Measurements from ENCODE around the gene ATG16L1. TPM values are rescaled to one million over a fixed set of nuclear protein-coding genes. Genes with fewer than 3 reads are reported as not detected.
A peak's percentile ranks its signal among the peaks of the same experiment; 100 is the strongest.

Gene ATG16L1
- polyA plus RNA-seq, 3 donors: 3.3 to 22.9 (median 4.3) TPM

DNA sequence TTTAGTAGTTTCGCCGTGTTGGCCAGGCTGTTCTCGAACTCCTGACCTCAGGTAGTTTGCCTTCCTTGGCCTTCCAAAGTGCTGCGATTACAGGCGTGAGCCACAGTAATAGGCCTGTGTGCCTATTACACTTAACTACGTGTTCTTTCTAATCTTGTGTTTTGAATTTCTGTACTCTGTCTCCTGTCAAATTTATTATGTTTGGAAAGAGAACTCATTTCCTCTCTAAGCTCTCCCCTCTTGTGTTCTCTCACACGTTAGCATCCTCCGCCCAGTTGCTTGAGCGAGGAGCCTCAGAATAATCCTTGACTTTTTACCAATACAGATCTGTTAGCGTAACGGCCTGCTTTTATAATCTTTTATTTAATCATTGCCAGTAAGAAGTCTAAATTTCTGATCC lies 3.7 kb downstream of the ATG16L1 start:
- peaks cover 57% of the 10 kb centered on the region for H4K20me1 ChIP-seq (ENCODE audit: insufficient read depth, low read length)
- no peak overlapping the region for H3K9ac ChIP-seq (ENCODE audit: insufficient read depth, low read length, poor library complexity, severe bottlenecking)
- Mint-ChIP-seq H3K4me3 (no peak overlapping the region), H3K4me1 (peaks cover 25% of the 10 kb centered on the region), H3K27ac (peak overlapping the region in 2 of 7 donors; percentile 31 to 41), H3K27me3 (ENCODE audit: low read depth in 3 of 3) (no peaks in the 10 kb centered on the region), H3K9me3 (no peaks in the 10 kb centered on the region), H3K36me3 (peaks cover 38 to 49% of the 10 kb centered on the region in 2 donors)
- intact Hi-C loops (cut with micrococcal nuclease): loop anchor here (10.0 kb wide), 2 partner anchors 400 to 420 kb away; no protein-coding TSS in a partner anchor
- H3K27me3 ChIP-seq (ENCODE audit: control insufficient read depth in 2 of 2, insufficient read depth in 2 of 2, low read length in 2 of 2): no peaks in the 10 kb centered on the region
- 95% methylated on average over 8 of the region's 11 CpGs for WGBS (ENCODE audit: insufficient coverage)
- H2AFZ ChIP-seq (ENCODE audit: insufficient read depth, low read depth, low read length, poor library complexity, severe bottlenecking): no peak overlapping the region
- no peak for DNase-seq
- H3K4me1 ChIP-seq (ENCODE audit: control insufficient read depth in 1 of 2, insufficient read depth in 2 of 2, low read length in 2 of 2): peaks cover 27 to 28% of the 10 kb centered on the region in 2 donors
- no peak overlapping the region for H3K27ac ChIP-seq (ENCODE audit: low read depth in 1 of 2, low read length in 2 of 2)
- no peak overlapping the region for H3K4me2 ChIP-seq (replicated peaks; ENCODE audit: extremely low read depth, low read length, poor library complexity, severe bottlenecking)
- peaks cover 79% of the 10 kb centered on the region for H3K79me2 ChIP-seq (ENCODE audit: insufficient read depth, low read length)
- H3K36me3 ChIP-seq (replicated peaks in 1 of 2; ENCODE audit: control insufficient read depth in 1 of 2, insufficient read depth in 2 of 2, low read length in 2 of 2): peaks cover 54 to 62% of the 10 kb centered on the region in 2 donors
- no peak overlapping the region for H3K4me3 ChIP-seq (replicated peaks in 1 of 3; ENCODE audit: low read depth in 2 of 3, low read length in 3 of 3)
- TF ChIP-seq, protein P1, sequence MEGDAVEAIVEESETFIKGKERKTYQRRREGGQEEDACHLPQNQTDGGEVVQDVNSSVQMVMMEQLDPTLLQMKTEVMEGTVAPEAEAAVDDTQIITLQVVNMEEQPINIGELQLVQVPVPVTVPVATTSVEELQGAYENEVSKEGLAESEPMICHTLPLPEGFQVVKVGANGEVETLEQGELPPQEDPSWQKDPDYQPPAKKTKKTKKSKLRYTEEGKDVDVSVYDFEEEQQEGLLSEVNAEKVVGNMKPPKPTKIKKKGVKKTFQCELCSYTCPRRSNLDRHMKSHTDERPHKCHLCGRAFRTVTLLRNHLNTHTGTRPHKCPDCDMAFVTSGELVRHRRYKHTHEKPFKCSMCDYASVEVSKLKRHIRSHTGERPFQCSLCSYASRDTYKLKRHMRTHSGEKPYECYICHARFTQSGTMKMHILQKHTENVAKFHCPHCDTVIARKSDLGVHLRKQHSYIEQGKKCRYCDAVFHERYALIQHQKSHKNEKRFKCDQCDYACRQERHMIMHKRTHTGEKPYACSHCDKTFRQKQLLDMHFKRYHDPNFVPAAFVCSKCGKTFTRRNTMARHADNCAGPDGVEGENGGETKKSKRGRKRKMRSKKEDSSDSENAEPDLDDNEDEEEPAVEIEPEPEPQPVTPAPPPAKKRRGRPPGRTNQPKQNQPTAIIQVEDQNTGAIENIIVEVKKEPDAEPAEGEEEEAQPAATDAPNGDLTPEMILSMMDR (IDR thresholded peaks at IDR 0.05): no peak
- no peaks in the 10 kb centered on the region for H3K9me3 ChIP-seq (replicated peaks in 1 of 2; ENCODE audit: control insufficient read depth in 1 of 2, insufficient read depth in 1 of 2, low read length in 2 of 2)

DNA sequence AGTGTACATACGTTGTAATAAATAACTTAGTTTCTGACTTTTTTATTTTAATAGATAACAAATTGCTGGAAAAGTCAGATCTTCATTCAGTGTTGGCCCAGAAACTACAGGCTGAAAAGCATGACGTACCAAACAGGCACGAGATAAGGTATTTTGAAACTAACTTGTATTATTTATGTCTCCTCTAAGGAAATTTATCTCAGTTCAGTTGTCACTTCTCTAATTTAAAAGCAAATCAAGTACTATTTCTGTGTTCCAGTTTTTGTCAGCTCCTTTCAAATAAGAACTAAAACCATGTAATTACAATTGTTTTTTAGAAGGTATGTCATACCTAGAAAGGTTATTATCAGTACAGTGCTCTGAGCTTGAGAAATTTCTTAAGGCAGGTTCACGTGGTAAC lies 4.6 kb downstream of the ATG16L1 start:
- H3K27ac Mint-ChIP-seq: no peak overlapping the region
- Histone ChIP-seq H3K4me1 (ENCODE audit: control insufficient read depth in 1 of 2, insufficient read depth in 2 of 2, low read length in 2 of 2) (peaks cover 18 to 24% of the 10 kb centered on the region in 2 donors), H3K4me3 (replicated peaks in 1 of 3; ENCODE audit: low read depth in 2 of 3, low read length in 3 of 3) (no peak overlapping the region), H4K20me1 (ENCODE audit: insufficient read depth, low read length) (peaks cover 66% of the 10 kb centered on the region), H3K79me2 (ENCODE audit: insufficient read depth, low read length) (peaks cover 87% of the 10 kb centered on the region), H3K27me3 (ENCODE audit: control insufficient read depth in 2 of 2, insufficient read depth in 2 of 2, low read length in 2 of 2) (no peaks in the 10 kb centered on the region), H3K9ac (ENCODE audit: insufficient read depth, low read length, poor library complexity, severe bottlenecking) (no peak overlapping the region), H3K9me3 (replicated peaks in 1 of 2; ENCODE audit: control insufficient read depth in 1 of 2, insufficient read depth in 1 of 2, low read length in 2 of 2) (no peaks in the 10 kb centered on the region), H3K36me3 (replicated peaks in 1 of 2; ENCODE audit: control insufficient read depth in 1 of 2, insufficient read depth in 2 of 2, low read length in 2 of 2) (peaks cover 62 to 71% of the 10 kb centered on the region in 2 donors), H2AFZ (ENCODE audit: insufficient read depth, low read depth, low read length, poor library complexity, severe bottlenecking) (no peak overlapping the region), H3K4me2 (replicated peaks; ENCODE audit: extremely low read depth, low read length, poor library complexity, severe bottlenecking) (no peak overlapping the region), H3K27ac (ENCODE audit: low read depth in 1 of 2, low read length in 2 of 2) (no peak overlapping the region)
- TF ChIP-seq, protein P1 (IDR thresholded peaks at IDR 0.05): no peak
- H3K36me3 Mint-ChIP-seq: peaks cover 47 to 58% of the 10 kb centered on the region in 2 donors
- H3K4me3 Mint-ChIP-seq: no peak overlapping the region
- H3K27me3 Mint-ChIP-seq (ENCODE audit: low read depth in 3 of 3): no peaks in the 10 kb centered on the region
- H3K4me1 Mint-ChIP-seq: peaks cover 16% of the 10 kb centered on the region
- WGBS (ENCODE audit: insufficient coverage): 100% methylated on average over 1 of the region's 4 CpGs
- DNase-seq: no peak
- H3K9me3 Mint-ChIP-seq: no peaks in the 10 kb centered on the region
- intact Hi-C loops (cut with micrococcal nuclease): loop anchor here (10.0 kb wide), 2 partner anchors 401 to 421 kb away; no protein-coding TSS in a partner anchor

Measured in CD14-positive monocyte (primary cell).